GM18508 (cell line): ENCODE measurements around the gene KCNMA1.

Experiments
- ATAC-seq: cut with Tn5 transposase; IDR thresholded peaks from one replicate; pipeline ENCODE4 v1.9.1; 2021; ENCODE audit warnings: moderate number of reproducible peaks; ENCODE audit not compliant: insufficient read depth, unreplicated experiment

KCNMA1 gene

DNA sequence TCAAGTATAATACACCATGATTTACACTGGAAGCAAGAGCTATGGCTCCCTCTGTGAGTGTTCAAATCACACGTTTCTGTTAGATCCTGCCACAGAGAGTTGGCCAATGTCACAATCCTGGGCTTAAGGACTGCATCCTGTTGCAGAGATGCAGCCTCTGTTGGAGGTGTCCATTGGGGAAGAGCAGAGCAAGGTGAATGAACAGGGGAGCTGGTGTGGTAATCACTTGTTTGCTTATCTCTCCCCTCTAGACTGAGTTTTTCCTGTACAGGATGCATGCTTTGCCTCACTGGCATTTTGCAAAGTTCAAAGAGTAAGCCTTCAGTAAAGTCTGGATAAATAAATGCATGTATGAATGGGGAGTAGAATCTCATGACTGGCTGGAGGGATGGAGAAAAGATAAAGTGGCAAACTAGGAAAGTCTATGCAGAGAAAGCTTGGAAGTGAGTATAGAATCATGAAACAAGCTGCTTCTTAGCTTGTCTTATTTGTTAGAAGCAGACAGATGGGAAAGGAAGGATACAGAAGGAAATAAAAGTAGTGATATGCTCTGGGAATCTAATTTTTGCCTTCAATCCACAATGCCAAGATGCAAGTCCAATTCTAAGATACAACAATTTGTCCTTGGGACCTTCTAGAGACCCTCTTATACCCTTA, 605.9 kb downstream of the KCNMA1 start:
- no peak for ATAC-seq

GRCh38 chr10:77030974-77031373, 606.6 kb downstream of the KCNMA1 start:
- ATAC-seq: no peak

- no peak for ATAC-seq
These were observed 607.6 kb downstream of the KCNMA1 start for GRCh38 chr10:77029777-77030717.

- no peak for ATAC-seq
These were observed 609.6 kb downstream of the KCNMA1 start for GRCh38 chr10:77028042-77028441.

DNA sequence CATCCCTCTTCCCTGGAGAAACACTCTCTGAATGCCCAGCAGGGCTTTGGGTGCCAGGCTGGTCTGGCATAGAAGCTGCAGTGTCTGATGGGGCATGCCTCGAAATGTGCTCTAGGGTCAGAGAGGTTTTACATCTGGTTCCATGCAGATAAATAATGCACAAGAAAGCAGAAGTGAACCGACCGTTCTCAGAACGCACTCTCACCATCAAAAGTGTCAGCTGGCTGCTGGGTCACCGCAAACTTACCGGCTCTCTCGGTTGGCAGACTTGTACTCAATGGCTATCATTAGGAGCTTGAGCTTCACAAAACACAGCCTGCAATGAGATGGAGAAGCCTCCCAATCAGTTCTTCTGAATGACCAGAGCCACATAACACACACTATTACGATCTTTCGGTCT, 610.0 kb downstream of the KCNMA1 start:
- peak; percentile 82 for ATAC-seq

- no peak for ATAC-seq
These were observed 610.5 kb downstream of the KCNMA1 start for GRCh38 chr10:77027141-77027540.

GRCh38 chr10:77026148-77026547, 611.5 kb downstream of the KCNMA1 start:
- no peak for ATAC-seq

DNA sequence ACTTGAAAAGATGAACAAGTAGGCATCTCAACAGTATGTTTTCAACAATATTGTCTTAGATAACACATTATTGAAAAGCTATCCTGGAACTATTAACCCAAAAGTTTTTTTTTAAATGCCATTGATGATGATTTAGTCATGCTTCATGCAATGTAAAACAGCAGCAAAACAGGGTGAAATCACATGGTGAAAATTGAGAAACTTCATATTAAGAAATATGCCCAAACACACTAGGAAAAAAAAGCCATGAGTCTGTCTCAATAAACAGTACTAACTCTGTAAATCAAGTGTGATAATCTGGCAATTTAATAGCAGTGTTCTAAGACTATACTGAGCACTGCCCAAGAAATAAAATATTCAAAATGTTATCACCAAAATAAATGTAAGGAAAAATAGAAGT, 613.1 kb downstream of the KCNMA1 start:
- no peak for ATAC-seq

DNA sequence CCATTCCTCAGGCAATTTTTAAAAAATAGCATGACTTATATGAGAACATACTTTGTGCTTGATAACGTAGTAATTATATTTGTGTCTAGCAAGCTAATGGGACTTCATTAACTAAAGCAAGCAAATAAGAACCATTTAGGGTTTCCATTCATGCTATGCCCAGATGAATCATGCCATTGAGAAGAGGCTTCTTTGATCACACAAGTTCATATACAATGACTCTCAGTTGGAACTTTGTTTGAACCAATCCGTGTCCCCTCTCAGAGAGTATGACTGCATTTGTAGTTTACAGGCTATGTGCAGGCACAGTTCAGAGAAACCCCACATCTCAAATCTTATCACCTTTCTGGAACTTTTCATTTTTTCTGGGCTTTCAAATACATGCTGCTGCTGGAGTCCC, 614.2 kb downstream of the KCNMA1 start:
- ATAC-seq: no peak

GRCh38 chr10:77022671-77023070, 614.9 kb downstream of the KCNMA1 start:
- no peak for ATAC-seq

DNA sequence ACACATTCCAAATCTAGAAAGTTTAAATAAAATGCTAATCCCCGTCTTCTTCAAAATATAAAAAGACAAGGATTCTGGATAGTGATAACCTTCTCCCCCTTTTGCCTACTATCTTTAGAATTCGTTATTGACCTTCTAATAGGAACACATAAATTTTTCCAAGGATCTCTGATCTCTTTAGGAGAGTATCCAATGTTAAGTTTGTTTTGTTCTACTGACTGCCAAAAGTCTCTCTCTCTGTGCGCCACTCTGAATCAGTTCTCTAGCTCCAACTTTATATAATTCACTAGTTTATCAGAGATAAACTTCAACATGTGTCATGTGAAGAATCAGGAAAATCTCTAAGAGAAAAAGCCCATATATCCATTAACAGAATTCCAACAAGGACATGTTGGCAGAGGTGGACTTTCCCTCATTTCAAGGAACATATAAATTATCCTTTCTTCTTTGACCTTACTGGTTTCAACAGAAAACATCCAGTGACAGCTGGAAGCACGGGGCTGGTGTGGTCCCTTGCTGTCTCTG, 615.6 kb downstream of the KCNMA1 start:
- no peak for ATAC-seq

DNA sequence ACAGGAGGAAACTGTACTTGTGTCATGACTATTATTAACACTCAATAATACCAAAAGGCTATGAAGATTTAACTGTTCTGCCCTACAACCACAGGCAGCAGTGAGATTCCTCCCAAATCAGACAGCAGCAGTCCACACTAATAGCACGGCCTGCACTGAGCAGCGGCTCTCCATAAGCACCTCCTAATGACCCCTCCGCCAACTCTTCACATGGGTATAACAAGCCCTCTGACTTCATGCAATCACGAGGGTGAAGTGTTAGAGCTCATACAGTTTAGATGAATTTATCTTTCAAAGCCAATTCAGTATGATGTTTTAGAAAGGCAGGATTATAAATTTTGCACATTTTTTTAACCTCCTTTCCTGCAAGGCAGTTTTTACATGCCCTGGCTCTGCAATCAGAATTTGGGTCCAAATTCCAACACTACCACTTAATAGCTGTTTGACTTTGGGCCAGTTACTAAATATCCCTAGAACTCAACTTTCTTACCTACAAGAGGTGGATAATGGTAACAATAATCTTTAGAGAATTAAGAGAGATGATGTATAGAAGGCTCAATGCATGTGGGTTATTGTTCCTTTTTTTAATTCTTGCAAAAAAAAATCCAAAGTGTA, 617.1 kb downstream of the KCNMA1 start:
- no peak for ATAC-seq

DNA sequence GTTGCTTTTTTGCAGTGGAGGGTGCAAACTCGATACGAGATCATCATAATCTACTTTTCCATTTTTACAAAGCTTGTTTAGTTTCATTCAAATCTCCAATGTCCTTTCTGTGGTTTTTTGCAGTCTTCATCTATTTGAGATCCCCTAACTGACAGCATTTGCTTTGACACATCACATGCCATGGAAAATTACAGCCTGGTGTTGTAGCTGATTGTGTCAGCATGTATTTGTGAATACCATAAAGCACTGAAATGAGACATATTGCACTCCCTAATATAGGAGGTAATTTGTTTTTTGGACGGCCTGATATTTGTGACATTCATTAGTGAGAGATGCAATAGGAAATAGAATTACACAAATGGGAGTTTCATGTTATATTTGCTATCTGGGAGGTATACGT, 620.8 kb downstream of the KCNMA1 start:
- no peak for ATAC-seq

DNA sequence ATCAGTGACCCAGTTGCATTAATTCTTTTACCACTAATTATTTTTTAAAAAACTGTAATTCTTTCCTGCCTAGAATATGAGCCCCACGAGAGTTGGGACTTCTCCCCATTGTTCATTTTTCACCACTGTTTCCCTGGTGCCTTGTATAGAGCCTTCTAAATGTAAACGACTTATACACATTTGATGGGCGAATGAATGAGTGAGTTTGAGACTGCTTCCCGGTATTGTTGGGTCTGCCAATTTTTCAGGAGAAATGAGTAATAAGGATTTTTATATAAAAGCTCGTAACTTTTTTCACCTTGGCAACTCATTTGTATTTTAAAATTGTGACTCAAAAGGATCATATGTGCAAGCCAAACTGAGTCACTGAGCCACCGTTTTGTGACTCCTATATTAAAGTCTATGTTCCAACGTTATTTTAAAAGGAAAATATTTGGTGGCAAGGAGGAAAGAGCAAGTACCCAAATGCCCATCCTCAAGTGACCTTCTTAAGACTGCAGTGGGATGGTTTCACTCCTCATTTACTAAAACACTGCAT, 621.3 kb downstream of the KCNMA1 start:
- ATAC-seq: no peak

DNA sequence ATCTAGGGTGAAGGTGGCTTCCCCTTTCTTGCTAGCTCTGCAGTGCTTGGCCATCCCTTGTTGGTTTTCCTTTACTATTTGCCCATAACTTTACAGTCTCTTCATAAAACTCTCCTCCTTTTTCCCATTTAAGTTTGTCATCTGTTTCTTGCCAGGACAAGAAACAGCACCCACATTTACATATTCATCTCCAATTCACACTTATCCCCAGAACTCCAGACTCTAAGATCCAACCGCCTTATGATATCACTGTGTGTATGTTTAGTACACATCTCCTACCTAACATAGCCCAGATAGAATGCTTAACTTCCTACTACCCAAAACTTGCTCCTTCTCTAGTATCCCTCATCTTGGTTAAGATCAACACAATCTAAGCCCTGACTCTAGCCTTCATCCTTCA, 622.2 kb downstream of the KCNMA1 start:
- no peak for ATAC-seq

GRCh38 chr10:77012812-77013500, 624.7 kb downstream of the KCNMA1 start:
- ATAC-seq: no peak

GRCh38 chr10:77011874-77012811, 625.5 kb downstream of the KCNMA1 start:
- no peak for ATAC-seq

GRCh38 chr10:77010430-77010829, 627.2 kb downstream of the KCNMA1 start:
- no peak for ATAC-seq

GRCh38 chr10:77007834-77008233, 629.8 kb downstream of the KCNMA1 start:
- ATAC-seq: peak; percentile 92
